Fibroblast of skin of scalp (primary cell): ENCODE measurements around the gene CRB2.

ENCODE experiments used
- DNase-seq: peaks from one replicate; pipeline ENCODE4 v3.0.0-alpha.2; 2013

CRB2 gene

DNA sequence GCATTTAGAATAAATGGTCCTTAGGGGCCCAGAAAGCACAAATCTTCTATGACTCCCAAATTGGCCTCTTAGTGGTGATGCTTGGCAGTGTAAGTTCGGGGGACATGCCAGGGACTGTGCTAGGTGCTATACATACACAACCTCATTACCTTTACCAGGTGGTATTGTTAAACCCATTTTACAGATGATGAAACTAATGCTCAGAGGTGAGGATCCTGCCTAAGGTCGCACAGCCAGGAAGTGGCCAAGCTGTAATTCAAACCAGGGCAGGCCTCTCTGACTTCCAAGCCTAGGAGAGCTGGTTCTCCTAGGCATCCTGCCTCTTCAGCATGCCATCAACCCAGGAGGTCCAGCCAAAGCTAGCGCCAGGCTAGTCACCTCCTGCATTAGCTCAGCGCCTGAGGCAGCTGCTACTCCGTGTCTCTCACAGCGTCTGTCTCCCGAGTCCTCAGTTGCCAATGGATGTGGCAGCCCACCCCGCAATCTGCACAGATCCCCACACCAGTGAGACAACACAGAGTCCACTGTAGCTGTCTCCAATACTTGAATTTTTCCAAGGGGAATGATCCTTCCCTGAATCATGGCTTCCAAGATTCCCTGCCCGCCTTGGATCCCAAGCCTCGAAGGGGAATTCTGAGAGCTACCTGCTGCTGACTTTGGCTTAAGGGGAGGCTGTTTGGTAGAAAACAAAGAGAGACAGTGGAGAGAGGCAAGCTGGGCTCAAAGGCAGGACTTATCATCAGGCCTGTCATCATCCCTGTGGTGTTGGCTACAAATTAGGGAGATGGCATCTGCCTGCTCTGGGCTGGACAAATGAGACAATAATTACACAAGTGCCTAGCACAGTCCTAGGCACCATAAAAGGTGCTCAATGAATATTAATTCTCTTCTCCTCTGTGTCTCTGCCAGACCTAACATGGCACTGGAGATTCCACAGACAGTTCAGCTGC, 52.6 kb downstream of the CRB2 start:
- DNase-seq, result no peak

DNA sequence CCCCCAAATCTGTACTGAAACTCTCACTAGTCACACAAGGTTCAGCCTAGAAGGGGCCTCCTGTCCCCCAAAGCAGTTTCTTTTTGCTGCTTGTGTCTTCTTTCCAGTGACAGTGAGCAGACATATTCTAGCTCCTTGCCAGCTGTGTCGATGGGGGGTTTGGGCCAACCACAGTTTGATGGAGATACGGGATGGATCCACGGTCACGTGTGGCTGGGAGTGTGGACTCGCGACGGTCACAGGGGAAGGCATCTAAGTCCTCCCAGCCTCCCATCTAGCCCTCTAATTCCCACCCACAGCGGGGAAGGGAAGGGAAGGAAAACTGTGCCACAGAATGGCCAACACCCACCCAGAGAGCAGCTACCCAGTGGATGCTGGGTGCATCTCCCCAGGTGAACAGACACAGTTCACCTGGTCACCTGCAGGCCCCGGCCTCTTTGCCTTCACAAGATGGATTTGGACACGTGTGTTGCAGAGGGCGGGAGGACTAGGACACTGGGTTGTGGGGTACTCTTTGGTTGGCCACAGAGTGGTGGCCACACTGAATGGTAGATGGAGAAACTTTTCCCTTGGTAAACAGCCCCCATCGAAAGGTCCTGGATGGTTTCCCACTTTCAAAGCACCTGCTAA, 54.4 kb downstream of the CRB2 start:
- no peak for DNase-seq

DNA sequence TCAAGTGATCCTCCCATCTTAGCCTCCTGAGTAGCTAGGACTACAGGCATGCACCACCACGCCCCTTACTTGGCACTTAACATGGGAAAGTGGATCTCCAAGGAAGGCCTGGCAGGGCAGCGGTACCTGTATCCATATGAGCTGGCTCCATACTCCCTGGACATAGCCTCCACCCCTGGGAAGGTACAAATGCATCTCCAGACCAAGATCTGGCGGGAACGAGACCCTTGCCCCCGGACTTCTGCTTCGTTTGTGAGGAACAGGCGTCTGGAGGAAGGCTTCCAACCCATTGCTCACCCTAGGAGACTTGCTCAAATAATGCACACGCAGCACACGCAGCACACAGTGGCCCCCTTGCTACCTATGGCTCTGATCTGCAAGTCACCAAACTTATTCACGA, 55.2 kb downstream of the CRB2 start:
- DNase-seq, result no peak

DNA sequence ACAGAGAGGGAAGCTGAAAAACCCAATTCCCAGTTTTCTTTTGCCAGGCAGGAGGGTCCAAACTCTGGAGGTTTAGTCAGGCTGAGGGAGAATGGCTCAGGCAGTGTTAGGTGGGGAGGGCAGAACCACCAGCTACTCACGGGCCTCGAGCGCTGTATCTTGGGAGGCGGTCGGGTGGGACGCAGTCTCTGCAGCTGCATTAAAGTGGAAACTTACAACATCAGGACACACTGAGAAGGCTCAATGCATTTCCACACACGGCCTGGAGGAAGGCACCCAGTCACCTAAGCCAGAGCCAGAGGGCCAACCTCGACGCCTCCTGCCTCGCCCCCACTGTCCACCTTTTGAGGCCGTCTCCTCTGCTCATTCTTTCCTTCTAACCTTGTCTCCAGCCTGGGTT, 55.6 kb downstream of the CRB2 start:
- DNase-seq, result no peak

DNA sequence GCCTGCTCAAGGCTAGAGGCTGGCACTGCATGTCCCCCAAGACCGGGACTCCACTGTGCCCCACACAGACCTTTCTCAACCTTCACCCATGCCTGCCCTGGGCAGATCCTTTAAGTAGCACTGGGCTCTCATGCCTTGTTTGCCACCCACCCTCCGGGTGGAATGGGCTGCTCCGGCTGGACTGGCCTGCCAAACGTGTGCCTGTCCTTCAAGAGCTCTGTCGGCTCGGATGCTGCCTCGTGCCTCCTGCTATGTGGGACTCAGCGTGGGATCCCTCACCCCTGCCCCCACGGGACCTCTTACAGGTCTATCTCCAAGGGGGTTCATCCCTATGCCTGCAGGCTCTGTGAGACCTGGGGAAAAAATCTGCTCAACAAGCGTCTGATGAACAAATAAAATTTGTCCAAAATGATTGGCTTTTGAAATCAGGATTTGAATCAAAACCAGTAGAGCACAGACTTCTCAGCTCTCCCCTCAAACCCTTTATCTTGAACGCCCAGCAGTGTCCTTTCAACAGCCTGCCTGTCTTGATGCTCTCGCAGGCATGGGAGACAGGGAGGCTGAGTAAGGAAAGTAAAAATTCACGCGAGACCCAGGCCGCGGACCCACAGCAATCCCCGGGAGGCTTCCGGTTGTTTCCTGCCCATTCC, 56.3 kb downstream of the CRB2 start:
- DNase-seq, result no peak

DNA sequence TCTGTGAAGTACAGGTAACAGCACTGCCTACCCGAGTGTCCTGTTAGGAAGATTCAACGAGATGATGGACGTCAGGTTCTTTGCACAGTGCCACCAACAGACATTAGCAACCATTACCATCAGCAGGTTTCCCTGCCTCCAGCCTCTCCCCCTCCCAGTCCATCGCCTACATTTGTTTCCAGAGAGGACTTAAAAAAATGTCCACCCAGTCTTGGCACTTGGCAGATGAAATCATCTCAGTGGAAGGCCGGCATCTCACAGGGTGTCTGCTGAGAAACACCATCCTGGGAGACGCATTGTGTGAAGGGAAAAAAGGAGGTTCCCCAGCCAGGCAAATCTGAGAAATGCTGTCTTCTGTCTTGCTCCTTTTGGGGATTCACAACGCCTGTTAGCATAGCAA, 58.2 kb downstream of the CRB2 start:
- no peak for DNase-seq

DNA sequence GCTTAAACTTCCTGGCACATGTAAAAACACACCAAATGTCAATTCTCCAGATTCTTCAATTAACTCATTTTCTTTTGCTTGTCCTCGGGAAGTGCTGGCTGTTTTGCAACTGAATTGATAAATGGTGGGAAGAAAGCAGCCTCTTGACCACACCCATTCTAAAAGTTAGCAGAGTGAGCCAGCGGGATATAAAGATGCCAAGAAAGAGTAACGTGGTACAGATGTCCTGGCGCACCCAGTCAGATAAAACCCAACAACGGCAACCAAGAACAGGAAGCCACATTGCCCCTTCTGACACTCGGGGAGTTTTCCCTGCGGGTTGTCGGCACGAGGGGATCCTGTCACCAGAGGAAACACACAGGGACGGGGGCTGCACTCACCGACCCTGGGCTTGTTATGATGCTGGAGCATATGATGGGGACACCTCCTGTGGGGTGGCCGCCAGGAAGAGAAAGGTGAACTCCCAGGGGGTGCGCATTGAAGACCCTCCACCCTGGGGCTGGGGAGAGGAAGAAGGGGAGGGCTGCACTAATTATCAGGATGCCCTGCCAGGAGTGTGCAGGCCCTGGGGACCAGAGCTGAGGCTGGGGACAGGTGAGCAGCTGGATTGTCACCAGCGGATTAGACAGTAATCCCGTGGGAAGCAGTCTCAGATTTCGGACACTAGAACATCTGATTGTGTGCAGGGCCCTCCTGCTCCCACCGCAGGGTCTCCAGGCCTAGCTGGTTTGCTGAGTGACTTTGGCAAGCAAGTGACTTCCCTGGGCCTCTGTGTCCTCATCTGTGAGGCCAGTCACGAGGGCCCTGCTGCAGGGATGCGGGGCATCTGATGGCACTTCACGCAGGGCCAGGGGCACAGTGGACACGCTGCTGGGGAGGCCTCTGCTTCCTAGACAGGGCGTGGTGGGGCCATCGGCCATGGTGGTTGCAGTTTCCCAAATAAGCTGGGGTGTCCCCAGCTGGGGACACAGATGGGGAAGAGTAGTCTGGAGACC, 59.2 kb downstream of the CRB2 start:
- no peak for DNase-seq

DNA sequence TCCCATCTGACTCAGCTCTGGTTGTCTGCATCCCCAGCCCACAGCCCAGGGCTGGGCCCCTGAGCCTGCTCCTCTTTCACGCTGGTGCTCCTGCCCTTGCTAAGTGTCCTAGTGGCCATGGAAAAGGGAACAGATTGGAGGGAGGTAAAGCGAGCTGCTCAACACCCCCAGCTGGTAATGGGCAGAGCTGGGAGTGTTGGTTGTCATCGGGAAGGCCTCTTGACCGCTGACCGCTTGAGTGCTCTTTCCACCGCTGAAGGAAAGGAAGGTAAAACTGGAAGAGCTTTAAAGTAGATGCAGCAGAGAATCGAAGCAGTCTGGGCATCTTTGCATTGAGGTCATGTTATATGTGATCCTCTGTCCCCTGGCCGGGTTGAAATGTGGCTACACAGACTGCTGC, 60.2 kb downstream of the CRB2 start:
- no peak for DNase-seq

DNA sequence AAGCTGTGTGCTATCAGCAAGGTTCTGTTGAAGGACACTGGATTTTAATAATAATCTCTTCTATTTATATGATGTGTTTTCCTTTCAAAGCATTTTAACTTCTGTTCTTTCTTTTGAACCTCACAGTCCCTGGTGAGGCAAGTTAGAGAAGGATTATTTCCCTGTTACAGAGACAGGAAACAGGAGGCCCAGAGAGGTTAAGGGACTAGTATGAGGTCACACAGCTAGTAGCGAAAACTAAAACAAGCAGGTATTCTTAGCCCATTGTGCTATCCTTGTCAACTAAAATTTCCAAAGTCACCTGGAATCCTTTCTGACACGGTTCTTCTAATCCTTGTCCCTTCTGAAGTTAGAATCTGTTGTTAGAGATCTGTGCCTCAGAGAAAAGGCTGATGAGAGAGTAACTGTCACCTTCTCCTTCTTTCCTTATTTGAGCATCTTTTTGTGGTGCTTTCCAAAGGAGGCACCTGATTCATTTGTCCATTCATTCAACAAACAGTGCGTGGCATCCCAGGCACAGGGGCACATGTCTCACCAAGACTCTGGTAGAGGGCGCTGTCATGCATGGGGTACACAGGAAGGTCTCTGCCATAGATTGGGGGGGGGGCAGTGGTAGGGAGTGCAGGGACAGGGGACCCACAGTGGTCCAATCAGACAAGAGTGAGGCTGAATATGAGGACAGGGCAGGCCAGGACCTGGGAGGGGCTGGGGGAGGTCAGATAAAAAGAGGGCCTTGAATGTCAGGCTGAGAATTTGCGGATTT, 61.5 kb downstream of the CRB2 start:
- no peak for DNase-seq

DNA sequence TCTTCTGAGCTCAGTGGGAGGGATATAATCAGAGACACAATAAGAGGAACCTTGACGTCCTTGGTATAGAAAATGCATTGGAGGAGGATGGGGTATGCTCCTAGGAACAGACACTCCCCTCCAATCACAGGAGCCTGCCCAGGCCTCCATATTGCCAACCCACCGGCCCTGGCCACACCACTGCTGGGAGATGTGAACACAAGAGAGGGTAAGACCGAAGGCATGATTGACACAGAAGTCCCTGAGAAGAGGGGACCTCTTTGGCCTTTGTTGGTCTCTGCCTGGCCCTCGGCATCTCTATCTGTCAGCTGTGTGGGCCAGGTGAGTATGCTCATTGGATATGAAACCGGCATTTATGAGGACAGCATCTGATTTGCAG, 62.0 kb downstream of the CRB2 start:
- no peak for DNase-seq

DNA sequence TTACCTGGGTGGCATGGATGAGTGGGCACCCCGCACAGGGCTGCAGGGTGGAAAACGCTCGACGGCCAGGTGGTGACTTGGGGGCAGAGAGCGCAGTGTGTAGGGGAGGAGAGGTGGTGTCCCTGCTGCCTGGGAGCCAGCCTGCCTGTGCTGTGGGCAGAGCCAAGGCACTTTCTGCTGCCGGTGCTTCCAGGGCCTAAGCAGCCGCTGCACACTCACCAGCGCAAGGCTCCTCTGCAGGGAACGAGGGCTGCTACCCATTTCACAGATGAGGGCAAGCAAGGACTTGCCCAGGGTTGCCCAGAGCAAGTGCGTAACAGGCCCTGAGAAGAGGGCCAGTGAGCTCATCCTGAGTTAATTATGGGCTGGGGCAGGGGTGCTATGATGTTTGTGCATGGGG, 62.5 kb downstream of the CRB2 start:
- no peak for DNase-seq

DNA sequence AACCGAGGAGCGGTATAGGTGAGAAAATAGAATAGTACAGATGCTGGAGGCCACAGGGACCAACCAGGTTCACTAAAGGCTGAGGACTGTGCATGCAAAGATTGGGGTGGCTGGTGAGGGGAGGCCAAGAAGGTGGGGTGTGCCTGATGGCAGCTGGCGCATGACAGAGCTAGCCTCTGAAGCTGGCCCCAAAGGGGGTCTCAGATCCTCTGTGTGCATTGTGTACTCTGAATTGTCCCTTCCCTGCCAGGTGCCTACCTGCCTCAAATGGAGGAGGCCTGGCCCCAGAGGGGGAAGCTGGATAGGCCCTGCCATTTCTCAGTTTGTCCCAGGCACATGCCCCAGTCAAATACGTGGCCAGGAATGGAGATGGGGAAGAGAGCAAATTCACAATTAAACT, 63.1 kb downstream of the CRB2 start:
- no peak for DNase-seq

DNA sequence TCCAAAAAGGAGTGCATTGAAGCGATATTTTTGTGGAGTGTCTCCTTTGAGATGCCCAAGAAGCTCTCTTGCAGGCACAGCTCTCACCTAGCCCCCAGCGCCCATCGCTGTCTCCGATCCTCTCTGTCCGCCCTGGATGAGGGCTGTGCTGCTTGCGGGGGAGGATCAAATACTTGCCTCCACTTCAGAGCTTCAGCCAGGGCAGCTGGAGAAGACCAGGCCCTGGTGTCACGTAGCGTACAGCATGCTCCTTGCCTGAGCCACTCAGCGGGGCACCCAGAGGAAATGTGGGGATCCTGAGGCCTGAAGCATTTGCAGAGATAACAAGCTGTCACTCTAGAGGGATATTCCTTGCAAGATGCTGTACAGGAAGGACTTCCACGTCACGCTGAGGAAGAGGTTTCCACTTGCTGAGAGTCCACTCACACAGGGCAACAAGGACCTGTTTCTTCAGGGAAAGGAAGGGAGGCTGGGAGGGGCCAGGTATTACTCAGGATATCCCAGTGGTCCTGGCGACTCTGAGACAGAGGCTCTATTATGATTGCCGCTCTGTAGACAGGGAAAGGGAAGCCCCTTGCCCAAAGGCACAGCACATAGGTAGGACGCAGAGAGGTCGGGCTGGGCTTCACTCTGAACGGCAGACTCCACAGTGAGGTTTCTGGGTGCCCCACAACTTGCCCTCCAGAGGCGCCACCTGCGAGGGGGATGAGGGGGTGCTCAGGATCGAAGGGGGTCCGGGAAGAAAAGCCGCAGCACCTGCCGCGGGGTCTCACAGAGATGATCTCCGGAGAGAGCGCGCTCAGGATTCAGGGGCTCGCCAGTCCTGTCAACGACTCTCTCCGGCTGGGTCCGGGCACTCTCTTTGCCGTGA, 64.0 kb downstream of the CRB2 start:
- DNase-seq, result no peak

DNA sequence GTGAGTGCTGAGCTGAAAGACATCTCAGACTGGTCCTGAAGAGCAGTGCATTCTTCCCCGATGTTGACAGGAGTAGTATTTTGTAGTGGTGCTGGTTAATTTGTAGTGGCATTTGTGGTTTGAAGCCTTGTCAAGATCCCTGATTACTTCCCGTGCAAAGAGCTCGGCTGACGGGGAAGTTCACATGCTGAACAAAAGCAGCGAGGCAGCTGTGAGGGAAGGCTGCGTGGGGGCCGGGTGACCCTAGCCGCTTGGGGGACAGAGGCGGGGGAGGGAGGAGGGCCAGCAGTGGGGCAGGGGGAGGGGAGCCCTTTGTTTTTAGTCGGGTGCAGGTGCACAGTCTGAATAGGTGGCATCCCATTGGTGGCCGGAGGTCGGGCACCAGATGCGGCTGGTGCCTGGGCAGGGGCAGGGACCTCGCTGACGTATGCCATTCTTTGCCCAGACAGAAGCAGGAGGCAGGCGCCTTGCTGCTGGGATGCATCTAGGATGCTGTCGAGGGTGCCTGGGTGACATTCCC, 64.7 kb downstream of the CRB2 start:
- no peak for DNase-seq

DNA sequence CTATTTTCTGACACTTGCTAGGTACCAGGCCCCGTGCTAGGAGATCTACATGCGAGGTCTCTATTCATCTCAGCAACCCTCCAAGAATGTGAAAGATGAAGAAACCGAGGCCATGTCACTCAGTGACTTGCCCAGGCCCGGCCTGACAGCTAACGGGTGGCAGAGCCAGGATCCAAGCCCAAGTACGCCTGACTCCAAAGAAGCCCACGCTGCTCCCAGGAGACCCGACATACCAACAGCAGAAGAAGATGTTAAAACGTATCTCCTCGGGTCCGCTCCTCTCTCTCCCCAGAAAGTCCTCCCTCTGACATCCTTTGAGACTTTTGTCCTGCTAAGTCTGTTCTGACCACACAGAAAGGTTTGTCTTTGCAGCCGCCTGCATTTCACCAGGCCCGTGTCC, 65.2 kb downstream of the CRB2 start:
- DNase-seq, result no peak

DNA sequence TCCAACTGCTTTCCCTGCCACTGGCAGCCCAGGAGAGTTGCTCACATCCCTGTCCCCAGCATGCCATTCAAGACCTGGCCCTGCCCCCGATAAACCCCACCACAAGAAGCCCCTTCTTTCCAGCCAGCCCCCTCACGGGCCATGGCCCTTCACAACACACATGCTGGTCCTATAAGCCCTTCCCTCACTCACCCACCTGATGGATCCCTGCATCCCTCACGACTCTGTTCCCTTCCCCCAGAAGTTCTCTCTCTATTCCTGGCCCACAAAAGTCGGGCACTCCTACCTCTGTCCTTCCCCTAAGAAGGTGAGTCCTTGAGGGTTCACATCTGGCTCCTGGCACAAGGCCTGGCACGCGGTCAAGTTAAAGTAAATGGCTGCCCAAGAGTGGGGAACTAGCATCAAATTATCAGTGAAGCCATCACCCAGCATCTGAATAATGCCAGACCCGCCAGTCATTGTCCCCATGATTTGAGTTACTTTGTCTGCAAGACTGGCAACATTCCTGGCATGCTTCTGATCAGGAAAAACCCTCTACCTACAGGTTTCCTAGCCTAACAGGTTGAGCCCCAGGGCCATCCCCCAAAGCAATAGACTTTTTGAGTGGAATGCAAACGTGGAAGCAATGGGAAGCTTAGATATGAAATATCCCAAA, 65.9 kb downstream of the CRB2 start:
- DNase-seq, result no peak

DNA sequence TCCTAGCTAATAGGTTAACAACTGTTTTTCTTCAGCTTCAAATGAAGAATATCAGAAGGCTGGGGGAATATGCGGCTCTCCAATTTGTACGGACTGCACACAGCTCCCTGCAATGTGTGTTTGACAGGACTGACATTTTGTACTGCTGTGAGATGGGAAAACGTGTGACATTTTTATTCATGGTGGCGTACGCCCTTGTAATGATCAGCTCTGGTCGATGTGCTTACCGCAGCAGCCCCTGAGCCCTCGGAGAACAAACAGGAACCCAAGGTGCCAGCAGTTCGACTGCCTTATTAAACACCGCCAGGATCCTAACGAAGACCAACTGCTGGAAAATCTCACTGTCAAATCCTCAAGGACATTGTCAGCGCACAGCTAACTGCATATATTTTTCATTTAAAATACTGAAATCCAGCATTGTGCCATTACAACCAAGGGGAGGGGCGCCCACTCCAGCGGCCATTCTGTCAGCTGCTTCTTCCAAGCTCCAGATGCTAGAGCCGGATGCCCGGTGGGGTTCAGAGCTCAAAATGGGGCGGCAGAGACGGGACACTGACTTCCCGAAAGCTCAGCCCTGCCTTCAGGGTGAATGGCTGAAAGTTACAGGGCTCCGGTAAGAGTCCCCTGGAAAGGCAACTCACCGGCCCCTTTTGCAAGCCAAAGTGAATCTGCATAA, 66.8 kb downstream of the CRB2 start:
- no peak for DNase-seq

DNA sequence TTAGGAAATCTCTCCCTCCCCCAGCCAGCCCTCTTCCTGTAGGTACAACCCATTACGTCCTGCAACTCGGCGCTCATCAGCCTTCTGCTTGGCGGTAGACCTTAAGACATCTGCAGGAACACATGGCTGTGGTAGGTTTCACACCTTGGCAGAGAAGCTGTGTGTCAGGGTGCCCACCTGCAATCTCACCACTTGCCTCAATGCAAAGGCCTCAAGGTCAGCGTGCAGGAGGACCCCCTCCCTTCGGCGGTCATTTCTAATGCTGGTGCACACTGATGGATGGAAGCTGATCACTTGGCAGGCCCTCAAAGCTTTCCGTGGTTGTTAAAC, 67.3 kb downstream of the CRB2 start:
- DNase-seq, result no peak

DNA sequence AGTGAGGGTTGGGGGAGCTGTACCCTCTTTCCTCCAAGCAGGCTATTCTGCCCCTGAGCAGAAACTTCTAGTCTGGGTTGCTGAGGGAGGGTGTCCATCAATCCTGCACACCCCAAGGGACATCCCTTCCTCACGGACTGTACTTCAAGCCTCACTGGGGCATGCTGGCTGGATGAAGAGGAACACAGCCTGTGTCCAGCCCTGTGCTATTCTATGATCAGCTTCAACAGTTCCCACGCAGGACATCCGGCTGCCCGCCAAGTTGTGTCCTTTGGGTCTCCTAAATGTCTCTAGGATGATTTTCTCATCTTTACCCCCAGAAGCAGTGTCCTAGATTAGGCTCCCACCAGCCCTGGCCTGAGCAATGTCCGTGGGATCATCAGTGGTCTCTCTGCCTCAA, 68.1 kb downstream of the CRB2 start:
- no peak for DNase-seq
